Heart right ventricle (tissue), 16 donors: ENCODE results near the gene IMPA2. TPM values are rescaled to one million over a fixed set of nuclear protein-coding genes. Genes with fewer than 3 reads are reported as not detected.
A peak's percentile ranks its signal among the peaks of the same experiment; 100 is the strongest.

Experiments used
- ATAC-seq, 8 donors: fragments of 200-7000 bp; cut with Tn5 transposase; one replicate each; pipeline ENCODE4 v1.9.1; 2020; ENCODE audit warnings: mild to moderate bottlenecking in 8 of 8, moderate library complexity in 8 of 8, moderate number of reproducible peaks in 1 of 8
- DNase-seq, 2 donors: peaks; one replicate each; pipeline ENCODE4 v3.0.0-alpha.2; 2020
- H3K27ac ChIP-seq, 10 donors: fragments of 200-600 bp; sonication (generic) in 2 of 10; one replicate each; pipeline versions ENCODE4 v1.5.0 to v1.8.0; 2020 to 2022; ENCODE audit warnings: mild to moderate bottlenecking in 3 of 10
- H3K27me3 ChIP-seq, 7 donors: fragments of 200-600 bp; one replicate each; pipeline ENCODE4 v1.8.0; 2021 to 2022; ENCODE audit warnings: mild to moderate bottlenecking in 2 of 7
- H3K36me3 ChIP-seq, 9 donors: fragments of 200-600 bp; sonication (generic) in 1 of 9; one replicate each; pipeline versions ENCODE4 v1.5.0 to v1.8.0; 2020 to 2022; ENCODE audit warnings: mild to moderate bottlenecking in 2 of 9
- H3K4me1 ChIP-seq, 9 donors: fragments of 200-600 bp; sonication (generic) in 1 of 9; one replicate each; pipeline versions ENCODE4 v1.5.0 to v1.8.0; 2020 to 2022; ENCODE audit warnings: mild to moderate bottlenecking in 4 of 9
- H3K4me3 ChIP-seq, 10 donors: fragments of 200-600 bp; sonication (generic) in 2 of 10; one replicate each; pipeline versions ENCODE4 v1.5.0 to v1.8.0; 2020 to 2022; ENCODE audit warnings: mild to moderate bottlenecking in 7 of 10, moderate library complexity in 2 of 10
- H3K9me3 ChIP-seq, 11 donors: fragments of 200-600 bp in 10 of 11; sonication (generic) in 2 of 11; one replicate each; pipeline versions ENCODE4 v1.5.0 to v1.8.0; 2013 to 2022; ENCODE audit warnings: mild to moderate bottlenecking in 2 of 11, control low read depth in 1 of 11, moderate library complexity in 1 of 11
- CTCF ChIP-seq, 9 donors: fragments of 200-600 bp; sonication (generic) in 2 of 9; IDR thresholded peaks; one replicate each; pipeline versions ENCODE4 v1.5.0 to v1.8.0; 2021 to 2022; ENCODE audit warnings: antibody characterized with exemption in 9 of 9, mild to moderate bottlenecking in 5 of 9, moderate library complexity in 1 of 9
- WGBS, 2 donors: extraction: QIAGEN DNeasy Blood & Tissue Kit; methylation state at CpG; one replicate each; pipeline ENCODE4 v1.1.7; 2013; ENCODE audit warnings: inconsistent platforms in 1 of 2; 5-methylcytosine and 5-hydroxymethylcytosine counted together
- intact Hi-C, 10 donors: fragments of 100-400 bp; cut with DNase I; formaldehyde crosslinking; loops; one replicate each; pipeline versions ENCODE4 v1.11.1 to v1.14.2; 2022
- polyA plus RNA-seq, 2 donors: library from polyadenylated mRNA; stranded (reverse); fragments of 200-250 nt; gene quantifications; one replicate each; pipeline ENCODE4 v1.2.3, GENCODE V29; 2013
- total RNA-seq, 10 donors: library from RNA; stranded (reverse); fragmentation: NEBNext Ultra II Directional in 3 of 10; extraction: Animal tissue kit (Norgen Biotek cat#: 25700) in 3 of 10; gene quantifications; one replicate each; pipeline versions ENCODE4 v1.2.1 to v1.2.4, GENCODE V29; 2021 to 2023
- donor health status: Arrhythmogenic right ventricular cardiomyopathy.
- donor health status: ischemic (EF 13 %, LVEDD 7.1; RV severe dilation, severe dysfunction).
- donor health status: healthy with polysubstance abuse.
- donor health status: DM: no; HTN: yes; CAD: no.
- donor health status: DM: no; HTN: no; CAD: no.
- donor health status: ischemic (EF 25% LVEDD 6.9; RV normal size, moderate dysfunction).
- donor health status: ischemic (EF 25% LVEDD 5.7; RV mildly dilated, moderate dysfunction).
- donor health status: healthy.
- donor health status: DM: yes; HTN: yes; CAD: no.
- donor health status: Ischemic cardiomyopathy.
- donor health status: ischemic (EF 35%, LVEDD 5.7; RV mildly dilated, moderate dysfunction).
- donor health status: nonischemic (EF 11% LVEDD 7.7; RV severe dilation, severe dysfunction).
- donor health status: DM: yes; HTN: yes; CAD: no.
- donor health status: PGD.
- donor health status: ischemic (EF 29% LVEDD 5.4; RV normal size, mild dysfunction).
- donor health status: nonischemic (EF 23%, LVEDD 6.1; RV moderate dilation, normal function).

IMPA2 gene
- total and polyA plus RNA-seq, 12 donors = 17.6 to 79.6 (median 32.2) TPM

GRCh38 chr18:12012697-12013096 is 31.4 kb downstream of the IMPA2 start:
- intact Hi-C loops = no loop called here
- peak overlapping the region; percentile 44 to 83 (median 69) for H3K27ac ChIP-seq
- no peaks in the 10 kb centered on the region for H3K9me3 ChIP-seq
- H3K36me3 ChIP-seq = peaks cover 0 to 98% (median 0%) of the 10 kb centered on the region in 9 donors
- 51 to 54% methylated on average over 3 of the region's 3 CpGs for WGBS, 2 donors
- peaks cover 0 to 37% (median 18%) of the 10 kb centered on the region in 9 donors for H3K4me1 ChIP-seq
- H3K4me3 ChIP-seq = no peak overlapping the region
- ATAC-seq = no peak
- H3K27me3 ChIP-seq = no peaks in the 10 kb centered on the region
- no peak for DNase-seq
- TF ChIP-seq CTCF (IDR thresholded peaks at IDR 0.05) = no peak

GRCh38 chr18:12013186-12013916 is 32.0 kb downstream of the IMPA2 start:
- Histone ChIP-seq H3K27me3 (no peaks in the 10 kb centered on the region), H3K4me1 (peaks cover 0 to 37% (median 18%) of the 10 kb centered on the region in 9 donors), H3K4me3 (no peak overlapping the region), H3K36me3 (peaks cover 0 to 98% (median 0%) of the 10 kb centered on the region in 9 donors), H3K9me3 (no peaks in the 10 kb centered on the region), H3K27ac (peak overlapping the region; percentile 44 to 83 (median 69))
- 77 to 82% methylated on average over 20 of the region's 20 CpGs for WGBS, 2 donors
- no peak for TF ChIP-seq CTCF (IDR thresholded peaks at IDR 0.05)
- DNase-seq (no peak), ATAC-seq (no peak)
- intact Hi-C loops = no loop called here

- Histone ChIP-seq H3K27me3 (no peaks in the 10 kb centered on the region), H3K4me3 (no peak overlapping the region), H3K27ac (peak overlapping the region in 8 of 10 donors; percentile 44 to 85 (median 76)), H3K4me1 (peaks cover 0 to 37% (median 18%) of the 10 kb centered on the region in 9 donors), H3K9me3 (no peaks in the 10 kb centered on the region), H3K36me3 (peaks cover 0 to 99% (median 0%) of the 10 kb centered on the region in 9 donors)
- DNase-seq = no peak
- 90 to 93% methylated on average over 17 of the region's 17 CpGs for WGBS, 2 donors
- no peak for ATAC-seq
- no peak for TF ChIP-seq CTCF (IDR thresholded peaks at IDR 0.05)
- intact Hi-C loops = no loop called here
These were observed 32.8 kb downstream of the IMPA2 start for GRCh38 chr18:12014086-12014485.

- 87 to 92% methylated on average over 14 of the region's 14 CpGs for WGBS, 2 donors
- Histone ChIP-seq H3K9me3 (no peaks in the 10 kb centered on the region), H3K4me3 (no peak overlapping the region), H3K36me3 (peaks cover 0 to 99% (median 0%) of the 10 kb centered on the region in 9 donors), H3K27ac (peak overlapping the region in 8 of 10 donors; percentile 26 to 85 (median 72)), H3K27me3 (no peaks in the 10 kb centered on the region), H3K4me1 (peaks cover 0 to 37% (median 18%) of the 10 kb centered on the region in 9 donors)
- ATAC-seq (no peak), DNase-seq (no peak)
- intact Hi-C loops = no loop called here
- no peak for TF ChIP-seq CTCF (IDR thresholded peaks at IDR 0.05)
These were observed 33.5 kb downstream of the IMPA2 start for GRCh38 chr18:12014521-12015415.
